Endothelial cell of umbilical vein (primary cell): ENCODE results near the gene TXNL4A.

ENCODE experiments used
- EZH2 ChIP-seq: IDR thresholded peaks from 2 replicates; pipeline ENCODE4 v1.6.1; 2012; ENCODE audit warnings: borderline replicate concordance, low read depth, mild to moderate bottlenecking, moderate library complexity, low read length, inconsistent platforms; ENCODE audit not compliant: severe bottlenecking
- FOS ChIP-seq: IDR thresholded peaks from 2 replicates; pipeline ENCODE4 v1.6.1; 2011; ENCODE audit warnings: mild to moderate bottlenecking, low read length, moderate library complexity, borderline replicate concordance; ENCODE audit not compliant: insufficient read depth
- TF ChIP-seq, protein P1 (sequence below), 2 donors: IDR thresholded peaks; 1 replicate in 1 of 2; 2 replicates in 1 of 2; pipeline ENCODE4 v1.5.1; 2011; ENCODE audit warnings: low read length in 2 of 2, mild to moderate bottlenecking in 2 of 2, moderate library complexity in 2 of 2, control low read depth in 1 of 2, inconsistent platforms in 1 of 2, low read depth in 1 of 2; ENCODE audit not compliant: insufficient read depth in 1 of 2; ENCODE audit errors: extremely low read depth in 1 of 2

DNA sequence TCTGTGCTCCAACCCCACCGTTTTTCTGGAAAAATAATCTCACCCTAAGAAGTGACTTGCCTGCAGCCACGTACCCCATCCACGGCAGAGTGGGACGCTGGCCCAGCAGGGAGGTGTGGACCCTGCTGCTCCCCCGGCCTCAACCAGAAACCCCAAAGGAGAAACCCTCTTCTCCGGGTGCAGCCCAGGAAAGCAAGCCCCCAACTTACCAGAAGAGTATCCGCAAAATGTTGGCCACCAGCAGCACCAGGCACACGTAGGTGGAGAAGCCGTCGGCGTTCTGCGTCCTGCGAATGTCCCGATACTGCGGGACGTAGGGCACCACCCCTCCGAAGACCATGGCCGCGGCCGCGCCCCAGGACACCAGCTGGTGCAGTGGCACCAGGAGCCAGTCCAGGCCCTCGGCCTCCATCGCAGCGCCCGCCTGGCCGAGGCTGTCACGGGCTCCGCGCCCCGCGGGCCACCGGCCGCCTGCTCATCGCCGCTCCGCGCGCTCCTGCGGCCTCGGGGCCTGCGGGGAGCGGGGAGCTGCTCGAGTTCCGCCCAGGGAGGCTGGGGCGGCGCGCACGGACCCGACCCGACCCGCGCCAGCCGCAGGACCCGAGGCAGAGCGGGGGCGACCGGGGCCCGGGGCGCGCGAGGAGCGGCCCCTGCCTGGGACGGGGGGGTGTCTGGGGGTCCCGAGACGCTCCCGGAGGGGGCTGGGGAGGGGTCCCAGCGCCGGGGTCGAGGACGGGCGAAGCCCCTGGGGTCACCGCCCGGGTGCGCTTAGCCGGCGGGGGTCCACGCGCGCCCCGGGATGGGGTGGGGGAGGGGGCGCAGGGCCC lies 37.6 kb downstream of the TXNL4A start:
- TF ChIP-seq, protein P1, sequence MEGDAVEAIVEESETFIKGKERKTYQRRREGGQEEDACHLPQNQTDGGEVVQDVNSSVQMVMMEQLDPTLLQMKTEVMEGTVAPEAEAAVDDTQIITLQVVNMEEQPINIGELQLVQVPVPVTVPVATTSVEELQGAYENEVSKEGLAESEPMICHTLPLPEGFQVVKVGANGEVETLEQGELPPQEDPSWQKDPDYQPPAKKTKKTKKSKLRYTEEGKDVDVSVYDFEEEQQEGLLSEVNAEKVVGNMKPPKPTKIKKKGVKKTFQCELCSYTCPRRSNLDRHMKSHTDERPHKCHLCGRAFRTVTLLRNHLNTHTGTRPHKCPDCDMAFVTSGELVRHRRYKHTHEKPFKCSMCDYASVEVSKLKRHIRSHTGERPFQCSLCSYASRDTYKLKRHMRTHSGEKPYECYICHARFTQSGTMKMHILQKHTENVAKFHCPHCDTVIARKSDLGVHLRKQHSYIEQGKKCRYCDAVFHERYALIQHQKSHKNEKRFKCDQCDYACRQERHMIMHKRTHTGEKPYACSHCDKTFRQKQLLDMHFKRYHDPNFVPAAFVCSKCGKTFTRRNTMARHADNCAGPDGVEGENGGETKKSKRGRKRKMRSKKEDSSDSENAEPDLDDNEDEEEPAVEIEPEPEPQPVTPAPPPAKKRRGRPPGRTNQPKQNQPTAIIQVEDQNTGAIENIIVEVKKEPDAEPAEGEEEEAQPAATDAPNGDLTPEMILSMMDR (IDR thresholded peaks at IDR 0.05; ENCODE audit: extremely low read depth in 1 of 2, insufficient read depth in 1 of 2, low read depth in 1 of 2, low read length in 2 of 2), result no peak
- TF ChIP-seq EZH2 (no peak), FOS (no peak)
